Lower lobe of right lung (tissue), 2 donors: ENCODE data around the gene SOBP. TPM values are rescaled to one million over a fixed set of nuclear protein-coding genes. Genes with fewer than 3 reads are reported as not detected.

ENCODE experiments used
- ATAC-seq, 2 donors: fragments of 200-7000 bp; cut with Tn5 transposase; one replicate each; pipeline ENCODE4 v1.9.1; 2020 to 2022; ENCODE audit warnings: mild to moderate bottlenecking in 2 of 2, moderate library complexity in 2 of 2
- DNase-seq: peaks from one replicate; pipeline ENCODE4 v3.0.0-alpha.2; 2020
- H3K27ac ChIP-seq: fragments of 200-600 bp; one replicate; pipeline ENCODE4 v1.8.0; 2022
- H3K27me3 ChIP-seq: fragments of 200-600 bp; one replicate; pipeline ENCODE4 v1.8.0; 2022; ENCODE audit warnings: low read depth
- H3K36me3 ChIP-seq: fragments of 200-600 bp; one replicate; pipeline ENCODE4 v1.8.0; 2022; ENCODE audit warnings: mild to moderate bottlenecking
- H3K4me1 ChIP-seq: fragments of 200-600 bp; one replicate; pipeline ENCODE4 v1.8.0; 2022
- H3K4me3 ChIP-seq: fragments of 200-600 bp; one replicate; pipeline ENCODE4 v1.8.0; 2022; ENCODE audit warnings: mild to moderate bottlenecking
- H3K9me3 ChIP-seq: fragments of 200-600 bp; one replicate; pipeline ENCODE4 v1.8.0; 2022
- intact Hi-C: fragments of 100-400 bp; cut with DNase I; formaldehyde crosslinking; loops from one replicate; pipeline ENCODE4 v1.11.0; 2022
- total RNA-seq: library from RNA; stranded (reverse); fragmentation: NEBNext Ultra II Directional; extraction: Animal tissue kit (Norgen Biotek cat#: 25700); gene quantifications from one replicate; pipeline ENCODE4 v1.2.1, GENCODE V29; 2021
- TF ChIP-seq, protein P1 (sequence below): fragments of 200-600 bp; IDR thresholded peaks from one replicate; pipeline ENCODE4 v1.8.0; 2022; ENCODE audit warnings: antibody characterized with exemption, mild to moderate bottlenecking
- donor health status: DM: no; HTN: yes; CAD: no; lungs with severe emphysema.

Gene SOBP
- total RNA-seq, 1 donor from 2014 or later = 6.9 TPM

DNA sequence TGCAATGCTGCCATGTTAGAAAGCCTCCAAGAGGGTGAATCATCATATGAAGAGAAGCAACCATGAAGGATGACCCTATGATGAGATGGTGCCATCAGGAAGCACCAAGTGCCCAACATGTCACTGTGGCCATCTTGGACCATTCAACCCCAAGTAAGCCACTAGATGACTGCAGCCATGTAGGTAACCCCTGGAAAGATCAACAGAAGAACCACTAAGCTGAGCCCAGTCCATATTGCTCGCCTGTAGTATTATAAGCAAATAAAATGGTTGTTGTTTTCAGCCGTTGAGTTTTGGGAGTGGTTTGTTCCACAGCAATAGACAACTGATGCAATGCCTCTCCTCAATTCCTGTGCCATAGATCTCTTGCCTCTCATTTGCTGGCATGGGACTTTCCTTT, 193.3 kb downstream of the SOBP start:
- H3K27me3 ChIP-seq = no peaks in the 10 kb centered on the region
- TF ChIP-seq, protein P1, sequence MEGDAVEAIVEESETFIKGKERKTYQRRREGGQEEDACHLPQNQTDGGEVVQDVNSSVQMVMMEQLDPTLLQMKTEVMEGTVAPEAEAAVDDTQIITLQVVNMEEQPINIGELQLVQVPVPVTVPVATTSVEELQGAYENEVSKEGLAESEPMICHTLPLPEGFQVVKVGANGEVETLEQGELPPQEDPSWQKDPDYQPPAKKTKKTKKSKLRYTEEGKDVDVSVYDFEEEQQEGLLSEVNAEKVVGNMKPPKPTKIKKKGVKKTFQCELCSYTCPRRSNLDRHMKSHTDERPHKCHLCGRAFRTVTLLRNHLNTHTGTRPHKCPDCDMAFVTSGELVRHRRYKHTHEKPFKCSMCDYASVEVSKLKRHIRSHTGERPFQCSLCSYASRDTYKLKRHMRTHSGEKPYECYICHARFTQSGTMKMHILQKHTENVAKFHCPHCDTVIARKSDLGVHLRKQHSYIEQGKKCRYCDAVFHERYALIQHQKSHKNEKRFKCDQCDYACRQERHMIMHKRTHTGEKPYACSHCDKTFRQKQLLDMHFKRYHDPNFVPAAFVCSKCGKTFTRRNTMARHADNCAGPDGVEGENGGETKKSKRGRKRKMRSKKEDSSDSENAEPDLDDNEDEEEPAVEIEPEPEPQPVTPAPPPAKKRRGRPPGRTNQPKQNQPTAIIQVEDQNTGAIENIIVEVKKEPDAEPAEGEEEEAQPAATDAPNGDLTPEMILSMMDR = no peak
- H3K36me3 ChIP-seq = no peaks in the 10 kb centered on the region
- H3K27ac ChIP-seq = no peak overlapping the region
- H3K9me3 ChIP-seq = no peaks in the 10 kb centered on the region
- no peaks in the 10 kb centered on the region for H3K4me1 ChIP-seq
- DNase-seq (no peak), ATAC-seq (no peak)
- intact Hi-C loops = no loop called here
- H3K4me3 ChIP-seq = no peak overlapping the region

DNA sequence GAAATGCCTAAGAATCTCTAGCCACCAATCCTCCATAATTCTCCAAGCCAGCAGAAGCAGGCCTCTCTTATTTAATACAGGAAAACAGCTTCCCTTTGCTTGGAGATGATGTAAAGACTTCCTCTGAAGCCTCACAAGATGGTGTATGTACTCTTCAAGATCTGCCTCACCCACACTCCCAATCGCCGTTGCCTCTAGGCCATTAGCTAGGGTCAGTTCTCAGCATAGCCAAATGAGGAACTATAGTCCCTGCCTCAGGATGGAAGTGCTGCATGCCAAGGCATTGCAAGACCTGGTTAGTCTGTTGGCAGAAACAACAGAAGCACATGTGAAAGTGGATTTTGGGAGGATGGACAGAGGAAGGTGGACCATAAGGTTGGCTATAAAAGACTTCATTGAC, 195.1 kb downstream of the SOBP start:
- Histone ChIP-seq H3K27me3 (no peaks in the 10 kb centered on the region), H3K27ac (no peak overlapping the region), H3K4me3 (no peak overlapping the region), H3K4me1 (no peaks in the 10 kb centered on the region), H3K9me3 (no peaks in the 10 kb centered on the region), H3K36me3 (no peaks in the 10 kb centered on the region)
- DNase-seq (no peak), ATAC-seq (no peak)
- TF ChIP-seq, protein P1 = no peak
- intact Hi-C loops = no loop called here

DNA sequence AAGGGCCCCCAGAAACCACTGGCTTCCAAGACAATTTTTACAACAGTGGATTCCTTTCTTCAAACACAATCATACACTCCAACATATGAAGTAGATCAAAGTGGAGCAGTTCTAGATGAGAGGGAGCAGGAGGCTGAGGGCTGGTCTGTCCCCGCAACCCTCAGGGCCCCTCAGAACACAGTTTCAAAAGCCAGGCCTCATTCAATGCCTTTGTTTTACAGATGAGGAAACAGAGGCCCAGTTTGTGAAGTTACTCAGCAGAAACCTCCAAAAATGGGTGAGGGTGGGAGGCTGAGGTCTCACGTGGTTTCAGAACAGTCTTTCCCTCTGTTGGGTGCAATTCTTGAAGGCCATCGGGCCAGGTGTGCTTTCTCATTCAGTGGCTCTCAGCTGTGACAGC, 199.3 kb downstream of the SOBP start:
- DNase-seq (no peak), ATAC-seq (no peak)
- Histone ChIP-seq H3K4me1 (no peaks in the 10 kb centered on the region), H3K27me3 (no peaks in the 10 kb centered on the region), H3K9me3 (no peaks in the 10 kb centered on the region), H3K27ac (no peak overlapping the region), H3K4me3 (no peak overlapping the region), H3K36me3 (no peaks in the 10 kb centered on the region)
- intact Hi-C loops = no loop called here
- TF ChIP-seq, protein P1 = no peak

DNA sequence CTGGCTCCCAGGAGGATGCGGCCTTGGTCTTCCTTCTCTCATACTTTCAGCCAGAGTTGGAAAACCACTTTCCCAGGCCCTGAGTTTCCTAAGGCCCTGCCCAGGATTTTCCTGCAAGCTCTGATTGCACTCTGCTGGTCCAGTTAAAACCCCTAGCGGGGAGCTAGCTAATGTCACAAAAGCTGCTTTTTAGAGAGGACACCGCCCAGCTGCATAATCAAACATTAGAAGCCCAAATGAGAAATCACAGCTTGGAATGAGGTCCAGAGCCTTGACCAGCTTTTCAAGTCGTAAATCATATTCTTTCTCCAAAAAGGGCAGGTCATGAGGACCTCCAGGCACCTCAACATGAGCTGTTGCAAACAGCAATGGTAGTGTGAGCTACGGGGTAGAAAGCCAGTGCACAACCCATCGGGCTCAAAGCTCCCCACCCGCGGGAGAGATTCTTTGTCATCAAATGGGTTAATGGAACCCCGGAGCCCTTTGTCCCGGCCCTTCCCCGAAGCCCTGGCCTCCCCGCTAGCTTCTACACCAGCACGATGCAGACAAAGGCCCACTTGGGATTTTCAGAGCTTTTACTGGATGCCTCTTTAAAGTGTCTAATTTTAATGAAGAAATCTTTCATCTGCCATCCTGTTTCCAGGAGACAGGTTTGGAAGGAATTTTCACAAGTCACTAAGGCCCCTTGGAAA, 200.2 kb downstream of the SOBP start:
- Histone ChIP-seq H3K4me1 (no peaks in the 10 kb centered on the region), H3K4me3 (no peak overlapping the region), H3K27ac (no peak overlapping the region), H3K9me3 (no peaks in the 10 kb centered on the region), H3K27me3 (no peaks in the 10 kb centered on the region), H3K36me3 (no peaks in the 10 kb centered on the region)
- no peak for ATAC-seq
- intact Hi-C loops = no loop called here
- TF ChIP-seq, protein P1 = no peak
- no peak for DNase-seq

DNA sequence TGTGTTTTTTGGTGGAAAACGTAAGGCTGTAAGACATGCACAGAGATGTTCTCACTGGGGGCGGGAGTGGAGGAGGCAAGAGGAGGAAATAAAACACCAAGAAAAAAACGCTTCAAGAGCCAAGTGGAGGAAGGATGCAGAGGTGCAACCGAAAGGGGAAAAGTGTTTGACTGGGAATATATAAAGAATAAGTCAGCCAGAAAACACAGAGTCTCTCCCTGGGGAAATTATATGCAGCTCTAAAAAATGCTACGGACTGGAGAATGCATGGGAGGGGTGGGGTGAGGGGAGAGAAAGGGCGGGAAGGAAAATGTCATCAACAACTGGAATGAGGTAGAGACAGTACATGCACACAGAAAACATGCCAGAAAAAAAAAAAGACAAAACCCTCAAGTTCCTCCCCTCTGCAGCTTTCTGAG, 200.7 kb downstream of the SOBP start:
- intact Hi-C loops = no loop called here
- no peaks in the 10 kb centered on the region for H3K36me3 ChIP-seq
- ATAC-seq (no peak), DNase-seq (no peak)
- H3K27ac ChIP-seq = no peak overlapping the region
- H3K27me3 ChIP-seq = no peaks in the 10 kb centered on the region
- no peaks in the 10 kb centered on the region for H3K4me1 ChIP-seq
- no peaks in the 10 kb centered on the region for H3K9me3 ChIP-seq
- H3K4me3 ChIP-seq = no peak overlapping the region
- TF ChIP-seq, protein P1 = no peak
